ENCODE measurements around the gene PTGIS. TPM values are rescaled to one million over a fixed set of nuclear protein-coding genes. Genes with fewer than 3 reads are reported as not detected.

Gene PTGIS
- total RNA-seq, 2 experiments from 2014 or later = 1.5 to 1.6 TPM

GRCh38 chr20:49583343-49583668 is 15.4 kb upstream of the PTGIS start:
- Mint-ChIP-seq H3K4me1 (ENCODE audit: low read depth) (peaks cover 4% of the 10 kb centered on the region), H3K4me3 (no peak overlapping the region), H3K27ac (no peak overlapping the region), H3K27me3 (peaks cover 22% of the 10 kb centered on the region), H3K36me3 (ENCODE audit: low read depth) (no peaks in the 10 kb centered on the region), H3K9me3 (peaks cover 4% of the 10 kb centered on the region)
- POLR2A ChIA-PET = interaction anchor here (0.8 to 3.0 kb wide), 4 partner anchors 11 to 25 kb away, joined by 3 to 16 read pairs (median 3); no protein-coding TSS in a partner anchor
- no peak for DNase-seq
- intact Hi-C loops (cut with micrococcal nuclease) = no loop called here
- CTCF ChIA-PET = interaction anchor here (1.8 kb wide), 1 partner anchor 10 kb away, joined by 4 read pairs; no protein-coding TSS in a partner anchor
- no peak for ATAC-seq
- TF ChIP-seq CTCF (IDR thresholded peaks at IDR 0.05) = no peak

- H3K27me3 Mint-ChIP-seq = peaks cover 22% of the 10 kb centered on the region
- DNase-seq (no peak), ATAC-seq (no peak)
- no peak overlapping the region for H3K27ac Mint-ChIP-seq
- H3K9me3 Mint-ChIP-seq = peaks cover 4% of the 10 kb centered on the region
- TF ChIP-seq CTCF (IDR thresholded peaks at IDR 0.05) = no peak
- CTCF ChIA-PET = interaction anchor here (0.8 to 1.8 kb wide), 2 partner anchors 10 to 28 kb away, joined by 3 to 4 read pairs; no protein-coding TSS in a partner anchor
- no peaks in the 10 kb centered on the region for H3K36me3 Mint-ChIP-seq (ENCODE audit: low read depth)
- intact Hi-C loops (cut with micrococcal nuclease) = no loop called here
- H3K4me1 Mint-ChIP-seq (ENCODE audit: low read depth) = peaks cover 8% of the 10 kb centered on the region
- POLR2A ChIA-PET = interaction anchor here (0.8 to 1.4 kb wide), 3 partner anchors 12 to 25 kb away, joined by 3 read pairs; no protein-coding TSS in a partner anchor
- no peak overlapping the region for H3K4me3 Mint-ChIP-seq
These were observed 14.7 kb upstream of the PTGIS start for GRCh38 chr20:49582413-49583334.

- H3K4me1 Mint-ChIP-seq (ENCODE audit: low read depth) = peaks cover 12% of the 10 kb centered on the region
- TF ChIP-seq CTCF (IDR thresholded peaks at IDR 0.05) = no peak
- DNase-seq (no peak), ATAC-seq (no peak)
- no peaks in the 10 kb centered on the region for H3K36me3 Mint-ChIP-seq (ENCODE audit: low read depth)
- peaks cover 20% of the 10 kb centered on the region for H3K27me3 Mint-ChIP-seq
- no peak overlapping the region for H3K4me3 Mint-ChIP-seq
- CTCF ChIA-PET = interaction anchor here (1.0 to 1.4 kb wide), 2 partner anchors 19 to 40 kb away, joined by 3 to 6 read pairs; no protein-coding TSS in a partner anchor
- H3K9me3 Mint-ChIP-seq = peaks cover 6% of the 10 kb centered on the region
- POLR2A ChIA-PET = interaction anchor here (1.6 kb wide), 1 partner anchor 12 kb away, joined by 3 read pairs; no protein-coding TSS in a partner anchor
- intact Hi-C loops (cut with micrococcal nuclease) = no loop called here
- no peak overlapping the region for H3K27ac Mint-ChIP-seq
These were observed 13.5 kb upstream of the PTGIS start for GRCh38 chr20:49581482-49581881.

- no peak for TF ChIP-seq CTCF (IDR thresholded peaks at IDR 0.05)
- DNase-seq (no peak), ATAC-seq (no peak)
- Mint-ChIP-seq H3K27ac (no peak overlapping the region), H3K9me3 (peaks cover 11% of the 10 kb centered on the region), H3K27me3 (peaks cover 21% of the 10 kb centered on the region), H3K36me3 (ENCODE audit: low read depth) (no peaks in the 10 kb centered on the region), H3K4me3 (no peak overlapping the region), H3K4me1 (ENCODE audit: low read depth) (peaks cover 14% of the 10 kb centered on the region)
- CTCF ChIA-PET = interaction anchor here (0.9 to 1.4 kb wide), 2 partner anchors 21 to 39 kb away, joined by 3 to 6 read pairs; no protein-coding TSS in a partner anchor
- intact Hi-C loops (cut with micrococcal nuclease) = no loop called here
- POLR2A ChIA-PET = interaction anchor here (1.6 to 1.9 kb wide), 2 partner anchors 9 to 12 kb away, joined by 3 to 7 read pairs; no protein-coding TSS in a partner anchor
These were observed 12.9 kb upstream of the PTGIS start for GRCh38 chr20:49580813-49581174.

Measured in activated CD8-positive, alpha-beta T cell treated with anti-CD3 and anti-CD28 coated beads for 36 hours (primary cell).